Upper lobe of right lung (tissue), 1 donor: Measurements from ENCODE around the gene CYB561D2. TPM values are rescaled to one million over a fixed set of nuclear protein-coding genes. Genes with fewer than 3 reads are reported as not detected.

Source experiments
- ATAC-seq: fragments of 200-7000 bp; cut with Tn5 transposase; one replicate; pipeline ENCODE4 v1.9.1; 2020; ENCODE audit warnings: mild to moderate bottlenecking, moderate library complexity
- DNase-seq: peaks from one replicate; pipeline ENCODE4 v3.0.0-alpha.2; 2020
- H3K27ac ChIP-seq: fragments of 200-600 bp; one replicate; pipeline ENCODE4 v1.8.0; 2022
- H3K27me3 ChIP-seq: fragments of 200-600 bp; one replicate; pipeline ENCODE4 v1.8.0; 2022; ENCODE audit warnings: mild to moderate bottlenecking
- H3K36me3 ChIP-seq: fragments of 200-600 bp; one replicate; pipeline ENCODE4 v1.8.0; 2022
- H3K4me1 ChIP-seq: fragments of 200-600 bp; one replicate; pipeline ENCODE4 v1.8.0; 2022
- H3K4me3 ChIP-seq: fragments of 200-600 bp; one replicate; pipeline ENCODE4 v1.8.0; 2022; ENCODE audit warnings: mild to moderate bottlenecking
- H3K9me3 ChIP-seq: fragments of 200-600 bp; one replicate; pipeline ENCODE4 v1.8.0; 2022
- intact Hi-C: fragments of 100-400 bp; cut with DNase I; formaldehyde crosslinking; loops from one replicate; pipeline ENCODE4 v1.11.0; 2022
- total RNA-seq: library from RNA; stranded (reverse); fragmentation: NEBNext Ultra II Directional; extraction: Animal tissue kit (Norgen Biotek cat#: 25700); gene quantifications from one replicate; pipeline ENCODE4 v1.2.1, GENCODE V29; 2021
- TF ChIP-seq, protein P1 (sequence below): fragments of 200-600 bp; IDR thresholded peaks from one replicate; pipeline ENCODE4 v1.8.0; 2022; ENCODE audit warnings: antibody characterized with exemption
- donor health status: DM: no; HTN: yes; CAD: no; lungs with severe emphysema.

The CYB561D2 gene
- total RNA-seq, 1 donor from 2014 or later: 23.9 TPM

DNA sequence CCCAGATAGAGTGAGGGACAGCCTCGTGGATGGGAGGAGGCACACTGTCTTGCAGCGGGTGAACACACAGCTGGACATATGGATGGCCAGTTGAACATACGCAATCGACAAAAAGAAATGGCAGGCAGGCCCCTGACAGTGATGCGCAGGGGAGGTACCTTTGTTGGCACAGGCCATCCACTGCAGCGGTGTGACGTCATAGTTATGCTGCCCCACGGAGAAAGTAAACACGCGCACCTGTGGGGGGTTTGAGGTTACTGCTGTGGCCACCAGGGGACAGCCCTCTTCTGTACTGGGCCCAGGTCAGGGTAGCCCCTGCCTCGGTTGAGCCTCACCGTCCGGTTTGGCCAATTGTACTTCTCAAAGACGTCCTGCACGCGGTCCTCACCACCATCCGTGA, 28.1 kb downstream of the CYB561D2 start:
- H3K36me3 ChIP-seq: peaks cover 11% of the 10 kb centered on the region
- no peak overlapping the region for H3K4me3 ChIP-seq
- no peaks in the 10 kb centered on the region for H3K4me1 ChIP-seq
- H3K9me3 ChIP-seq: no peaks in the 10 kb centered on the region
- intact Hi-C loops: no loop called here
- H3K27ac ChIP-seq: no peak overlapping the region
- no peak for DNase-seq
- no peak for ATAC-seq
- TF ChIP-seq, protein P1, sequence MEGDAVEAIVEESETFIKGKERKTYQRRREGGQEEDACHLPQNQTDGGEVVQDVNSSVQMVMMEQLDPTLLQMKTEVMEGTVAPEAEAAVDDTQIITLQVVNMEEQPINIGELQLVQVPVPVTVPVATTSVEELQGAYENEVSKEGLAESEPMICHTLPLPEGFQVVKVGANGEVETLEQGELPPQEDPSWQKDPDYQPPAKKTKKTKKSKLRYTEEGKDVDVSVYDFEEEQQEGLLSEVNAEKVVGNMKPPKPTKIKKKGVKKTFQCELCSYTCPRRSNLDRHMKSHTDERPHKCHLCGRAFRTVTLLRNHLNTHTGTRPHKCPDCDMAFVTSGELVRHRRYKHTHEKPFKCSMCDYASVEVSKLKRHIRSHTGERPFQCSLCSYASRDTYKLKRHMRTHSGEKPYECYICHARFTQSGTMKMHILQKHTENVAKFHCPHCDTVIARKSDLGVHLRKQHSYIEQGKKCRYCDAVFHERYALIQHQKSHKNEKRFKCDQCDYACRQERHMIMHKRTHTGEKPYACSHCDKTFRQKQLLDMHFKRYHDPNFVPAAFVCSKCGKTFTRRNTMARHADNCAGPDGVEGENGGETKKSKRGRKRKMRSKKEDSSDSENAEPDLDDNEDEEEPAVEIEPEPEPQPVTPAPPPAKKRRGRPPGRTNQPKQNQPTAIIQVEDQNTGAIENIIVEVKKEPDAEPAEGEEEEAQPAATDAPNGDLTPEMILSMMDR: no peak
- no peaks in the 10 kb centered on the region for H3K27me3 ChIP-seq

DNA sequence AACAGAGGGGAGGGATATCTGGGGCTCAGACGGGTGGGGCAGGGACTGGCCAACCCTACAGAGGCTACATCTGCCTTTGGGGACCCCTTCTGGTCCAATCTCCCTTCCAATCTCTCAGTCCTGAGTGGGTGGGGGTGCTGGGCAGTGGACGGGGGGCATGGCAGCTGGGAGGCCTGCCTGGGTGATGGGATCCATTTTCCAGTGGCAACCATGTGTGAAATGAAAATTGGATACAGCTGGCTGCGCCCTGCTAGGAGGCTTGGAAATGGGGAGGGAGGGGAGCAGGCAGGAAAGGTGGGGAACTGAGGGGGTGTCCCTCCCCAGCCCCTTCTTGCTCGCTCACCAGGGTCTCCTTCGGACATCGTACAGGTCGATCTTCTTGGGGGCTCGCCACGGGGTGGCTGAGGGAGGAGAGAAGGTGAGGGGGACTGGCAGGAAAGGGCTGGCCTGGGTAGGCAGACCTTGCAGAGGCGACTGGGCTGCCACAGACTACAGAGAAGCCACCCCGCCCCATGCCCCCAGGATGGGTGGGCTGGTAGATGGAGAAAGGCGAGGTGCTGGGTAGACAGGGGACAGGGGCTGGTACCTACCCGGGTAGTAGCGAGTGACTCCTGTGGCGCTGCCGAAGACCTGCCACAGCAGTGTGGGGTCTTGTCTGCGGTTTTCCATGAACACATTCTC, 29.9 kb downstream of the CYB561D2 start:
- Histone ChIP-seq H3K27ac (no peak overlapping the region), H3K9me3 (no peaks in the 10 kb centered on the region)
- intact Hi-C loops: no loop called here

DNA sequence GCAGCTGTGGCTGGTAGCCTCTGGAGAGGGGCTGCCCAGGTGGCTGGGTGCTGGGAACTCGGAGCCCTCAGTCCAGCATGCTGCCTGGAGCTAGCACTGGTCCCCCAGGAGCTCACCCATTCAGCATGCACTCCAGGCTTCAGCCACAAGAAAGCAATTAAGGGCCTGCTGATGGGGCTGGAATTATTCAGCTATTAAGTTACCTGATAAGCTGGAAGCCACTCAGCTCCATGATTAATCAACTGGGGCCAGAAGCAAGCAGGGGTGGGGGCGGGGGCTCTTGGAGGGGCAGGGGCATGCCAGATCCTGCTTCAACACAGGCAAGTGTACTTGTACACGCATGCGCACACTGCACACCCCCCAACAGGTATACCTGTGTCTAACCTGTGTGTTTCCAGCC, 30.7 kb downstream of the CYB561D2 start:
- no peaks in the 10 kb centered on the region for H3K4me1 ChIP-seq
- H3K27ac ChIP-seq: no peak overlapping the region
- H3K4me3 ChIP-seq: no peak overlapping the region
- no peak for DNase-seq
- peaks cover 11% of the 10 kb centered on the region for H3K36me3 ChIP-seq
- H3K9me3 ChIP-seq: no peaks in the 10 kb centered on the region
- intact Hi-C loops: no loop called here
- H3K27me3 ChIP-seq: no peaks in the 10 kb centered on the region
- TF ChIP-seq, protein P1: no peak
- ATAC-seq: no peak

More for the DNA sequence above, 29.9 kb downstream of the CYB561D2 start:
- no peak for DNase-seq
- H3K4me3 ChIP-seq: no peak overlapping the region
- peaks cover 11% of the 10 kb centered on the region for H3K36me3 ChIP-seq
- TF ChIP-seq, protein P1: no peak
- no peak for ATAC-seq
- no peaks in the 10 kb centered on the region for H3K4me1 ChIP-seq
- no peaks in the 10 kb centered on the region for H3K27me3 ChIP-seq

DNA sequence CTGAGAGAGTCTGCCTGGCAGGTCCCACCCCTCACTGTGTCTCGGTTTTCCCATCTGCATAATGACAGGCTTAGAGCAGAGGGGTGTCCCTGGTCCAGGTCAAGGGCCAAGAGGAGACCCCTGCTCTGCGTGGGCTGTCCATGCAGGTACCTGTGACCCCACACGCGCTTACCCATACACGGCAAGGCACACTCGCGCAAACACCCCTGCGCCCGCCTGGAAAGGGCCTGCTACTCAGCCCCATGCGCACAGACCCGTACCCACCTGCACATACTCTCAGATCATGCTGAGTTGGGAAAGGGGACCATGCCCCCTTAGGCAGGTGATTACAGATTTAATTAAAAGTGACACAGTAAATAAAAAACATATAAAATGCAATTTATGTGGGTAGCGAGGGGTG, 32.1 kb downstream of the CYB561D2 start:
- no peaks in the 10 kb centered on the region for H3K27me3 ChIP-seq
- H3K4me3 ChIP-seq: no peak overlapping the region
- peaks cover 11% of the 10 kb centered on the region for H3K36me3 ChIP-seq
- intact Hi-C loops: no loop called here
- DNase-seq (no peak), ATAC-seq (no peak)
- TF ChIP-seq, protein P1: no peak
- H3K4me1 ChIP-seq: no peaks in the 10 kb centered on the region
- H3K9me3 ChIP-seq: no peaks in the 10 kb centered on the region
- H3K27ac ChIP-seq: no peak overlapping the region

DNA sequence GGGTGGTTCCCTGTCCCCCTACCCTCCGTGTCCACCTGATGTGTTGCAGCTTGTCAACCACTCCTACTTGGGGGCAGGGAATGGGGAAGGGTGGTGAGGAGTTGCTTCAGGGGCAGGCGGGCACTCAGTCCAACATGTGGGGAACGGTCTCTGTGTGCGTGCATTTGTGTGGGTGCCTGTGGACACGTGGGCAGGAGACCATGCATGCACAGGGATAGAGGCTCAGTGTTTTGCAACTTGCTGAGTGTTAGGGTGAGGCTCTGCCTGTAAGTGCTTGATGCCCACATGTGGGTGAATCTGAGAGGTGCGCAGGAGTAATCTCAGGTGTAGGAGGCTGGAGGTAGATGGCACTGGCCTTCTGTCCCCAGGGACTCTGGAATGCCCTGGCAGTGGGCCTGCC, 33.1 kb downstream of the CYB561D2 start:
- H3K27ac ChIP-seq: no peak overlapping the region
- TF ChIP-seq, protein P1: no peak
- intact Hi-C loops: no loop called here

DNA sequence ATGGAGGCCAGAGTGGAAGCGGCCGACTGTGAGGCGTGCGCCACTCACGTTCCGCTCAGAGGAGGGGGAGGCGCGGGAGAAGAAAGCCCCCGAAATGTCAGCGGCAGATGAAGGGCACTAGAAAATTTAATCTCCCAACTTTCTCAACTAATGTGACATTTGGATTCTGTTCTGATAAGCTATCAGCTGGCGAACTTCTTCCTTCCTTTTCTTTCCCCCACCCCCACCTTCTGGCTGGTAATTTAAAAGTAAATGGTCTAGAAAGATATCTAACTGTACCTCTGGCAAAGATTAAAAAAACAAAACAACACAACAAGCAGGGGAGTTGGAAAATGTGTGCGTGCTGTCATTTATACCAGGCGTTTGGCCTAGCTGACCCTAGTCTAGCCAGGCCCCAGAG, 35.1 kb downstream of the CYB561D2 start:
- intact Hi-C loops: no loop called here
- Histone ChIP-seq H3K4me1 (peaks cover 2% of the 10 kb centered on the region), H3K27me3 (no peaks in the 10 kb centered on the region), H3K36me3 (no peaks in the 10 kb centered on the region), H3K27ac (no peak overlapping the region), H3K4me3 (no peak overlapping the region), H3K9me3 (no peaks in the 10 kb centered on the region)
- no peak for ATAC-seq
- DNase-seq: no peak
- TF ChIP-seq, protein P1: no peak

More for the DNA sequence above, 33.1 kb downstream of the CYB561D2 start:
- no peaks in the 10 kb centered on the region for H3K27me3 ChIP-seq
- DNase-seq (no peak), ATAC-seq (no peak)
- H3K9me3 ChIP-seq: no peaks in the 10 kb centered on the region
- peaks cover 3% of the 10 kb centered on the region for H3K36me3 ChIP-seq
- no peaks in the 10 kb centered on the region for H3K4me1 ChIP-seq
- H3K4me3 ChIP-seq: no peak overlapping the region
